SK-N-SH (cell line): ENCODE measurements around the gene BTRC. TPM values are rescaled to one million over a fixed set of nuclear protein-coding genes. Genes with fewer than 3 reads are reported as not detected.

Experiments
- CTCF ChIA-PET: fragments of 300-600, 350-600 bp; formaldehyde crosslinking; extraction: SDS; loops from one replicate; lab custom pipeline; 2021; lab: Yijun Ruan, JAX
- POLR2A ChIA-PET: fragments of 350-600 bp; sonication (Branson Sonifier 250); formaldehyde crosslinking; extraction: SDS; loops from one replicate; lab custom pipeline; 2020; ENCODE audit warnings: antibody characterized with exemption, inconsistent platforms; lab: Yijun Ruan, JAX
- DNase-seq: peaks from one replicate; pipeline ENCODE4 v3.0.0; 2012
- H2AFZ ChIP-seq: fragments of 200-600 bp; sonication (generic); 2 replicates; pipeline ENCODE4 v1.8.1; 2016; ENCODE audit warnings: antibody characterized with exemption, mild to moderate bottlenecking, low read depth
- H3F3A ChIP-seq: fragments of 200-600 bp; sonication (generic); replicated peaks from 2 replicates; pipeline ENCODE3; 2016; ENCODE audit warnings: antibody characterized with exemption, mild to moderate bottlenecking; ENCODE audit not compliant: insufficient read depth
- H3K27ac ChIP-seq, 2 experiments: fragments of 200-500 bp in 1 of 2; fragments of 200-600 bp in 1 of 2; sonication (Bioruptor generic) in 1 of 2; sonication (generic), shearing (Covaris generic) in 1 of 2; 2 replicates each; pipeline versions ENCODE4 v1.5.1 to v1.6.1; 2014 to 2016; ENCODE audit warnings: low read depth in 2 of 2, inconsistent platforms in 1 of 2, low read length in 1 of 2, mild to moderate bottlenecking in 1 of 2, mixed read lengths in 1 of 2
- H3K27me3 ChIP-seq: fragments of 200-600 bp; sonication (generic), shearing (Covaris generic); 2 replicates; pipeline ENCODE4 v1.6.1; 2016; ENCODE audit warnings: mixed run types; ENCODE audit not compliant: insufficient read depth
- H3K36me3 ChIP-seq, 2 experiments: fragments of 200-500 bp in 1 of 2; fragments of 200-600 bp in 1 of 2; sonication (Bioruptor generic) in 1 of 2; sonication (generic) in 1 of 2; replicated peaks in 1 of 2; 2 replicates each; pipeline versions ENCODE3 to v1.5.1; 2014 to 2016; ENCODE audit warnings: low read length in 1 of 2, mild to moderate bottlenecking in 1 of 2; ENCODE audit not compliant: insufficient read depth in 2 of 2, control insufficient read depth in 1 of 2
- H3K4me1 ChIP-seq, 2 experiments: fragments of 200-500 bp in 1 of 2; fragments of 200-600 bp in 1 of 2; sonication (Bioruptor generic) in 1 of 2; sonication (generic), shearing (Covaris generic) in 1 of 2; 2 replicates each; pipeline versions ENCODE4 v1.5.1 to v1.6.1; 2014 to 2016; ENCODE audit warnings: low read depth in 1 of 2, low read length in 1 of 2, mixed run types in 1 of 2; ENCODE audit not compliant: insufficient read depth in 2 of 2, control insufficient read depth in 1 of 2
- H3K4me2 ChIP-seq: fragments of 200-600 bp; sonication (generic), shearing (Covaris generic); 2 replicates; pipeline ENCODE4 v1.6.1; 2017; ENCODE audit warnings: mixed run types
- H3K4me3 ChIP-seq, 2 experiments: fragments of 200-500 bp in 1 of 2; fragments of 200-600 bp in 1 of 2; sonication (Bioruptor generic) in 1 of 2; sonication (generic), shearing (Covaris generic) in 1 of 2; 2 replicates each; pipeline versions ENCODE4 v1.5.1 to v1.8.1; 2014 to 2016; ENCODE audit warnings: low read depth in 2 of 2, inconsistent platforms in 1 of 2, low read length in 1 of 2, mild to moderate bottlenecking in 1 of 2, mixed read lengths in 1 of 2, moderate library complexity in 1 of 2
- H3K79me2 ChIP-seq: fragments of 200-600 bp; sonication (generic); 2 replicates; pipeline ENCODE4 v1.8.1; 2017; ENCODE audit warnings: mild to moderate bottlenecking; ENCODE audit not compliant: insufficient read depth
- H3K9ac ChIP-seq: fragments of 200-600 bp; sonication (generic); 2 replicates; pipeline ENCODE4 v1.6.1; 2017; ENCODE audit warnings: mixed run types
- H3K9me2 ChIP-seq: fragments of 200-600 bp; sonication (generic); 2 replicates; pipeline ENCODE4 v1.6.1; 2017; ENCODE audit warnings: mixed run types
- H3K9me3 ChIP-seq: fragments of 200-600 bp; sonication (generic); 2 replicates; pipeline ENCODE4 v1.6.1; 2017; ENCODE audit warnings: mixed run types, mild to moderate bottlenecking, moderate library complexity
- H4K20me1 ChIP-seq: fragments of 200-600 bp; sonication (generic); 2 replicates; pipeline ENCODE4 v1.6.1; 2017; ENCODE audit warnings: mild to moderate bottlenecking, mixed run types; ENCODE audit not compliant: insufficient read depth
- ELF1 ChIP-seq: IDR thresholded peaks from 2 replicates; pipeline ENCODE4 v1.4.0; 2012
- EZH2phosphoT487 ChIP-seq: fragments of 200-600 bp; sonication (generic); IDR thresholded peaks from 2 replicates; pipeline ENCODE4 v1.6.1; 2017; ENCODE audit warnings: low read depth, mixed run types, mild to moderate bottlenecking, antibody characterized with exemption, moderate library complexity, borderline replicate concordance
- GABPA ChIP-seq: IDR thresholded peaks from 2 replicates; pipeline ENCODE4 v1.4.0; 2012; ENCODE audit warnings: low read depth, mild to moderate bottlenecking
- IRF3 ChIP-seq: fragments of 150-350 bp; IDR thresholded peaks from 2 replicates; pipeline ENCODE4 v1.6.1; 2016; ENCODE audit warnings: mild to moderate bottlenecking, low read depth, low read length
- MAX ChIP-seq: IDR thresholded peaks from 2 replicates; pipeline ENCODE4 v1.4.0; 2012; ENCODE audit warnings: low read depth
- MXI1 ChIP-seq: IDR thresholded peaks from 2 replicates; pipeline ENCODE4 v1.6.1; 2012; ENCODE audit warnings: mild to moderate bottlenecking, low read depth, low read length, improper control_type of control experiment
- NFIC ChIP-seq: IDR thresholded peaks from 2 replicates; pipeline ENCODE4 v1.4.0; 2012; ENCODE audit warnings: borderline replicate concordance
- NRF1 ChIP-seq: IDR thresholded peaks from 2 replicates; pipeline ENCODE4 v1.6.1; 2012; ENCODE audit warnings: low read depth, mild to moderate bottlenecking, low read length
- POLR2AphosphoS5 ChIP-seq: IDR thresholded peaks from 2 replicates; pipeline ENCODE4 v1.6.1; 2012; ENCODE audit warnings: low read depth, low read length
- RCOR1 ChIP-seq: fragments of 150-350 bp; IDR thresholded peaks from 2 replicates; pipeline ENCODE4 v1.6.1; 2017; ENCODE audit warnings: antibody characterized with exemption, low read length
- TCF12 ChIP-seq: IDR thresholded peaks from 2 replicates; pipeline ENCODE4 v1.4.0; 2012
- YY1 ChIP-seq: IDR thresholded peaks from 2 replicates; pipeline ENCODE4 v1.4.0; 2012; ENCODE audit warnings: low read depth, mild to moderate bottlenecking
- WGBS: methylation state at CpG from one replicate; pipeline ENCODE4 v1.1.6; 2017; ENCODE audit warnings: low lambda C conversion rate; 5-methylcytosine and 5-hydroxymethylcytosine counted together
- polyA plus RNA-seq, 3 experiments: library from polyadenylated mRNA; depleted of rRNA; stranded (reverse); fragments of >200 nt; gene quantifications; 2 replicates each; pipeline ENCODE4 v1.2.3, GENCODE V29; 2012

The BTRC gene
- polyA plus RNA-seq, 1 of the 3 experiments (the other 2 are of a cell fraction), result 6.5 TPM

GRCh38 chr10:101341438-101341837, 12.5 kb upstream of the BTRC start:
- Histone ChIP-seq H4K20me1 (no peaks in the 10 kb centered on the region), H3K9ac (no peak overlapping the region), H3K79me2 (no peaks in the 10 kb centered on the region), H3K4me1 (no peaks in the 10 kb centered on the region), H3K4me2 (no peak overlapping the region), H3K27me3 (no peaks in the 10 kb centered on the region), H3K9me2 (no peaks in the 10 kb centered on the region), H3K9me3 (no peaks in the 10 kb centered on the region), H2AFZ (no peak overlapping the region), H3F3A (no peaks in the 10 kb centered on the region), H3K36me3 (no peaks in the 10 kb centered on the region), H3K27ac (no peak overlapping the region), H3K4me3 (no peak overlapping the region)
- DNase-seq, result no peak
- ChIA-PET POLR2A (no interaction called here), CTCF (no interaction called here)
- TF ChIP-seq MAX, result no peak
- no peak for TF ChIP-seq ELF1
- no peak for TF ChIP-seq RCOR1
- TF ChIP-seq NFIC, result no peak
- TF ChIP-seq IRF3, result no peak
- no peak for TF ChIP-seq NRF1
- TF ChIP-seq POLR2AphosphoS5, result no peak

GRCh38 chr10:101346177-101346576, 7.8 kb upstream of the BTRC start:
- H3K79me2 ChIP-seq, result no peaks in the 10 kb centered on the region
- no peaks in the 10 kb centered on the region for H3F3A ChIP-seq
- H3K4me2 ChIP-seq, result no peak overlapping the region
- ChIA-PET POLR2A (no interaction called here), CTCF (interaction anchor here (1.1 to 1.4 kb wide), 2 partner anchors 200 to 256 kb away, joined by 3 to 5 read pairs; no protein-coding TSS in a partner anchor)
- H2AFZ ChIP-seq, result no peak overlapping the region
- no peaks in the 10 kb centered on the region for H3K4me1 ChIP-seq
- no peak overlapping the region for H3K4me3 ChIP-seq
- no peaks in the 10 kb centered on the region for H3K9me2 ChIP-seq
- no peak overlapping the region for H3K27ac ChIP-seq
- no peak for DNase-seq
- H4K20me1 ChIP-seq, result no peaks in the 10 kb centered on the region
- H3K9me3 ChIP-seq, result no peaks in the 10 kb centered on the region
- H3K9ac ChIP-seq, result no peak overlapping the region
- H3K36me3 ChIP-seq, result no peaks in the 10 kb centered on the region
- WGBS, result 70% methylated on average over 3 of the region's 3 CpGs
- TF ChIP-seq MXI1 (no peak), GABPA (no peak), NRF1 (no peak), YY1 (no peak), EZH2phosphoT487 (no peak), TCF12 (no peak), IRF3 (no peak), NFIC (no peak)
- no peaks in the 10 kb centered on the region; the same call in 1 of the 2 replicates for H3K27me3 ChIP-seq
